ENCODE results near the gene METTL27. TPM values are rescaled to one million over a fixed set of nuclear protein-coding genes. Genes with fewer than 3 reads are reported as not detected.

The METTL27 gene
- total RNA-seq, 2 experiments from 2014 or later, result not detected

- DNase-seq, result no peak
- no peaks in the 10 kb centered on the region for H3K9me3 Mint-ChIP-seq
- H3K27ac Mint-ChIP-seq, result no peak overlapping the region
- ATAC-seq, result no peak
- CTCF ChIA-PET, result interaction anchor here (2.3 kb wide), 1 partner anchor 160 kb away, joined by 11 read pairs; no protein-coding TSS in a partner anchor
- H3K27me3 Mint-ChIP-seq, result no peaks in the 10 kb centered on the region
- intact Hi-C loops (cut with micrococcal nuclease), result loop anchor here (10.0 kb wide), 1 partner anchor 158 kb away; the partner anchor contains the start of gene ELN
- no peaks in the 10 kb centered on the region for H3K36me3 Mint-ChIP-seq (ENCODE audit: low read depth)
- POLR2A ChIA-PET, result no interaction called here
- TF ChIP-seq, protein P1, sequence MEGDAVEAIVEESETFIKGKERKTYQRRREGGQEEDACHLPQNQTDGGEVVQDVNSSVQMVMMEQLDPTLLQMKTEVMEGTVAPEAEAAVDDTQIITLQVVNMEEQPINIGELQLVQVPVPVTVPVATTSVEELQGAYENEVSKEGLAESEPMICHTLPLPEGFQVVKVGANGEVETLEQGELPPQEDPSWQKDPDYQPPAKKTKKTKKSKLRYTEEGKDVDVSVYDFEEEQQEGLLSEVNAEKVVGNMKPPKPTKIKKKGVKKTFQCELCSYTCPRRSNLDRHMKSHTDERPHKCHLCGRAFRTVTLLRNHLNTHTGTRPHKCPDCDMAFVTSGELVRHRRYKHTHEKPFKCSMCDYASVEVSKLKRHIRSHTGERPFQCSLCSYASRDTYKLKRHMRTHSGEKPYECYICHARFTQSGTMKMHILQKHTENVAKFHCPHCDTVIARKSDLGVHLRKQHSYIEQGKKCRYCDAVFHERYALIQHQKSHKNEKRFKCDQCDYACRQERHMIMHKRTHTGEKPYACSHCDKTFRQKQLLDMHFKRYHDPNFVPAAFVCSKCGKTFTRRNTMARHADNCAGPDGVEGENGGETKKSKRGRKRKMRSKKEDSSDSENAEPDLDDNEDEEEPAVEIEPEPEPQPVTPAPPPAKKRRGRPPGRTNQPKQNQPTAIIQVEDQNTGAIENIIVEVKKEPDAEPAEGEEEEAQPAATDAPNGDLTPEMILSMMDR (IDR thresholded peaks at IDR 0.05), result no peak
- H3K4me1 Mint-ChIP-seq (ENCODE audit: low read depth), result no peaks in the 10 kb centered on the region
- no peak overlapping the region for H3K4me3 Mint-ChIP-seq
These were observed 24.1 kb upstream of the METTL27 start for GRCh38 chr7:73866446-73866767.

- CTCF ChIA-PET, result interaction anchor here (0.9 to 2.3 kb wide), 2 partner anchors 113 to 161 kb away, joined by 4 to 11 read pairs; no protein-coding TSS in a partner anchor
- intact Hi-C loops (cut with micrococcal nuclease), result loop anchor here (10.0 kb wide), 1 partner anchor 159 kb away; the partner anchor contains the start of gene ELN
These were observed 23.6 kb upstream of the METTL27 start for GRCh38 chr7:73865738-73866445.

GRCh38 chr7:73864981-73865711, 22.8 kb upstream of the METTL27 start:
- intact Hi-C loops (cut with micrococcal nuclease), result loop anchor here (10.0 kb wide), 1 partner anchor 160 kb away; the partner anchor contains the start of gene ELN
- DNase-seq, result no peak
- Mint-ChIP-seq H3K27ac (no peak overlapping the region), H3K27me3 (no peaks in the 10 kb centered on the region), H3K36me3 (ENCODE audit: low read depth) (no peaks in the 10 kb centered on the region), H3K9me3 (no peaks in the 10 kb centered on the region), H3K4me1 (ENCODE audit: low read depth) (no peaks in the 10 kb centered on the region), H3K4me3 (no peak overlapping the region)
- POLR2A ChIA-PET, result no interaction called here
- ATAC-seq, result no peak
- TF ChIP-seq, protein P1 (IDR thresholded peaks at IDR 0.05), result no peak
- CTCF ChIA-PET, result interaction anchor here (0.9 to 2.3 kb wide), 3 partner anchors 10 to 161 kb away, joined by 3 to 11 read pairs (median 4); no protein-coding TSS in a partner anchor

More at GRCh38 chr7:73865738-73866445, 23.6 kb upstream of the METTL27 start:
- no peaks in the 10 kb centered on the region for H3K9me3 Mint-ChIP-seq
- peak; percentile 32 for DNase-seq
- H3K4me1 Mint-ChIP-seq (ENCODE audit: low read depth), result no peaks in the 10 kb centered on the region
- no peak overlapping the region for H3K27ac Mint-ChIP-seq
- no peak overlapping the region for H3K4me3 Mint-ChIP-seq
- H3K36me3 Mint-ChIP-seq (ENCODE audit: low read depth), result no peaks in the 10 kb centered on the region
- POLR2A ChIA-PET, result no interaction called here
- no peaks in the 10 kb centered on the region for H3K27me3 Mint-ChIP-seq
- peak; percentile 56 for ATAC-seq
- TF ChIP-seq, protein P1 (IDR thresholded peaks at IDR 0.05), result peak; percentile 39

DNA sequence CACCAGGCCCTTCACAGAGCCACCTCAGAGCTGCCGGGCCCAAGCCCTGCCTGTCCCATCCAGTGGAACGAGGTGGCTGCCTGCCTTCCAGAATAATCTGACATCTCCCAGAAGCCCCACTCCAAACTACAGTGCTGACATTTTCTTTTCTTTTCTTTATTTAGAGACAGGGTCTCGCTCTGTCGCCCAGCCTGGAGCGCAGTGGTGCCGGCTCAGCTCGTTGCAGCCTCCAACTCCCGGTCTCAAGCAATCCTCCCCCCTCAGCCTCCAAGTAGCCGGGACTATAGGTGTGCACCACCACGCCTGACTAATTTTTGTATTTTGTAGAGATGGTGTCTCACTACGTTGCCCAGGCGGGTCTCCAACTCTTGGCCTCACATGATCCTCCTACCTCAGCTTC, 19.0 kb upstream of the METTL27 start:
- intact Hi-C loops (cut with micrococcal nuclease), result loop anchor here (10.0 kb wide), 1 partner anchor 163 kb away; the partner anchor contains the start of gene ELN
- DNase-seq (no peak), ATAC-seq (no peak)
- Mint-ChIP-seq H3K36me3 (ENCODE audit: low read depth) (no peaks in the 10 kb centered on the region), H3K27me3 (peaks cover 3% of the 10 kb centered on the region), H3K4me3 (no peak overlapping the region), H3K9me3 (no peaks in the 10 kb centered on the region), H3K4me1 (ENCODE audit: low read depth) (no peaks in the 10 kb centered on the region), H3K27ac (no peak overlapping the region)
- POLR2A ChIA-PET, result no interaction called here
- CTCF ChIA-PET, result no interaction called here
- TF ChIP-seq, protein P1 (IDR thresholded peaks at IDR 0.05), result no peak

DNA sequence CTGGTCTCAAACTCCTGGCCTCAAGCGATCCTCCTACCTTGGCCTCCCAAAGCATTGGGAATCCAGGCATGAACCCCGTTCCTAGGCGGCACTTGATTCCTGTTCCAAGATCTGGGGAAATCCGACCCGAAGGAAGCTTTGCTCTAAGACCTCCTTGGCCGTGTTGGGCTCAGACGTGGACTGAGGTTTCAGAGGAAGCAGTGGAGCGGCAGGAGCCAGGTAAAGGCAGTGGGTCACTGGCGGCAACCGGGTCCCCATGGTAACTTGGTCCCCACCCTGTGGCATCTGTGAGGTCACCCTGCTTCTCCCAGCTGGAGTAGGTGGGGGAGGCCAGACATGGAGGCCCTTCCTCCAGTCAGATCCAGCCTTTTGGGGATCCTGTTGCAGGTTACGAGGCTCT, 18.5 kb upstream of the METTL27 start, which contains the start of gene TMEM270:
TSS of gene TMEM270 (plus strand) at position 301 of the 400 bp plus-strand sequence. CDS start at position 337, 36 bp downstream.
- Mint-ChIP-seq H3K27me3 (peaks cover 3% of the 10 kb centered on the region), H3K4me3 (no peak within 1 kb of the TSS), H3K9me3 (no peaks in the 10 kb centered on the region), H3K27ac (no peak within 1 kb of the TSS), H3K4me1 (ENCODE audit: low read depth) (peaks cover 2% of the 10 kb centered on the region), H3K36me3 (ENCODE audit: low read depth) (no peaks in the 10 kb centered on the region)
- CTCF ChIA-PET, result no interaction called here
- POLR2A ChIA-PET, result no interaction called here
- TF ChIP-seq, protein P1 (IDR thresholded peaks at IDR 0.05), result no peak
- ATAC-seq (no peak), DNase-seq (no peak)
- intact Hi-C loops (cut with micrococcal nuclease), result loop anchor here (10.0 kb wide), 1 partner anchor 164 kb away; the partner anchor contains the start of gene ELN

All from activated CD8-positive, alpha-beta T cell treated with anti-CD3 and anti-CD28 coated beads for 36 hours (primary cell).